Muscle of back (tissue), 11 donors: ENCODE data around the gene SALL3. TPM values are rescaled to one million over a fixed set of nuclear protein-coding genes. Genes with fewer than 3 reads are reported as not detected.

ENCODE experiments used
- DNase-seq, 3 donors: peaks; one replicate each; pipeline versions ENCODE4 v3.0.0 to v3.0.0-alpha.2; 2013
- polyA plus RNA-seq, 10 donors: library from polyadenylated mRNA; unstranded; fragments of 120-200 nt; gene quantifications; one replicate each; pipeline ENCODE4 v1.2.1, GENCODE V29; 2013; ENCODE audit not compliant: insufficient read length in 10 of 10

Gene SALL3
- polyA plus RNA-seq, 10 donors = 0.05 to 0.17 (median 0.06) TPM; not detected in 7

- DNase-seq = no peak
Observed at GRCh38 chr18:78965260-78965659, 14.4 kb upstream of the SALL3 start.

DNA sequence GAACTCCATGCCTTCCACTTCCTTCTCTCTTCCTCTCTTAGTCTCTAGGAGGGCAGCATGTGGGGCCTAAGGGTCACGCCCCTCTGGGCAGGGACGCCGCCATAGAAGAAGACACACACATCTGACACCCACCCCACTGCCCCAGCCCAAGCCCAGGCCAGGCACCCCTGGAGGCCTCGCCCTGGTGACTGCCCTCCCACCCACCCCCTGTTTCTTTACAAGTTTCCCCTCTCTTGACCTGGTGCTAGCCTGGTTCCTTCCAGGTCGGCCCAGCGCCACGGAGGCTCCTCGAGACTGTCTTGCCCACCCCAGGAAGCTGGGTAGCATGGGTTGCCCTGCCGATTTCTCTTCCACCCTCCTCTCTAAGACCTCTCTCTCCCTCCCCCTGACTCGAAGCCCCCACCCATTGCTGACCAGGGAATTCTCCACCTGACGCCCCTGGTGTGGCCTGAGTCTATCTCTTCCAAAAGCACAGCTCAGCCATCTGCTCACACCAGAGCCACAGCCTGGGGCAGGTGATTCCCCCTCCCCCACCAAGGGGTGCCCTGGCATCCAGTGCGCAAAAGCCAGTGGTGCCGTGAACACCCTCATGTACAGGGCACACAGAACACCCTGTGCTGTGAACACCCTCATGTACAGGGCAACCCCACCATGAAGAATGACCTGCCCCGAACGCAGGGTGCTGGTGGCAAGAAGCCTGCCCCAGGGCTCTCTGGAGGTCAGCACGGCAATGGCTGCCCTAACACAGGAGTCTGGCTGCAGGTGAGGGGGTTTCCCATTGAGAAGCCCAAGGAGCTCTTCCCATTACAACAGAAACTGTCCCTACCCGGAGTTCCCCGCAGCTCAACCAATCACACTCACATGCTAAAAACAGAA is 13.5 kb upstream of the SALL3 start:
- no peak for DNase-seq

- DNase-seq = no peak
Observed at GRCh38 chr18:78966793-78967106, 12.9 kb upstream of the SALL3 start.

DNA sequence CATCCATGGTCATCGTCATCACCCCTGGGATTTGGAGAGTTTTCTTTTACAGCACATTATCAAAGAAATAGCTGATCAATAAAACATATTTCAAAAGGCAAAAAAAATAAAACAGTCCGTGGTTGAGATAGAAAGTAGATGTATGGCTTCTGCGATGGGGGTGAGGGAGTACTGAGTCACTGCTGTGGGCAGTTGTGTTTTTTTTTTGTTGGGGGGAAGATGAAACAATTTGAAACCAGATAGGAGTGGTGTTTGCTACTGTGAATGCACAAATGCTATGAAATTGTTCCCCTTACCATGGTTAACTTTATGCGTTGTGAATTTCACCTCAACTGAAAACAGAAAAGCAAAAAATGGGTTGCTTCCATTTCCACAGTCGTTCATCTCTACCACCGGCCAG is 11.9 kb upstream of the SALL3 start:
- DNase-seq = no peak

DNA sequence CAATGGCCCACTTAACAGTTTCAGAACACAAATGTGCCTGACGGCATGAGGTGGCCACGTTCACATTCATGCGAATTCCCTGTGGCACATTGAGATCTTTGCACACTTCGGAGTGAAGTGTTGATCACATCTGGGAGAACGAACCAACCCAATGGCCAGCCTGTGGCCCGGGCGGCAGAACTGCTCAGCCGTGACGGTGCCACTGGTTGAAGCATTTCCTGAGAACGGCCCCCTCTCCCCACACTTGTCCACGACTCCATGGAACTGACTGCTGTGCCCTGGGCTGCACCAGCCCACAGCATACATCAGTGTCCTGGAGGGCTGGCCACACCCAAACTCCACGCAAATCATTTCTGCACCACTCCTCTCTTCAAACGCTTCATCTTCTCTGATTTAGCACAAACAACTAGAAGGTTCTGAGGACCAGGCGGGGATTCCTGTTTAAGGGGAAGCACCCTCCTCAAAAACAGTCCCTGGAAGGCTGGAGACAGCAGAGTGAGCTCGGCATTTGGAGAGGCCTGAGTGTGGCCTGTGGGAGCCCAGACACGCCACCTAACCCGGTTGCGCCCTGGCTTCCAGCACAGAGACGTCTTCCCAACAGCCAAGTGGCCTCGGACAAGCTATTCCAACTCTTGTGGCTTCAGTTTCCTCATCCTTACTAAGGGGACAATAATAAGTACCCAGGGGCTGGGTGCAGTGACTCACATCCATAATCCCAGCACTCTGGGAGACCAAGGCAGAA is 9.9 kb upstream of the SALL3 start:
- DNase-seq = no peak

- DNase-seq = no peak
Observed at GRCh38 chr18:78970774-78971333, 8.8 kb upstream of the SALL3 start.

GRCh38 chr18:78971511-78972245 is 7.9 kb upstream of the SALL3 start:
- DNase-seq = no peak

GRCh38 chr18:78972385-78972918 is 7.2 kb upstream of the SALL3 start:
- no peak for DNase-seq

DNA sequence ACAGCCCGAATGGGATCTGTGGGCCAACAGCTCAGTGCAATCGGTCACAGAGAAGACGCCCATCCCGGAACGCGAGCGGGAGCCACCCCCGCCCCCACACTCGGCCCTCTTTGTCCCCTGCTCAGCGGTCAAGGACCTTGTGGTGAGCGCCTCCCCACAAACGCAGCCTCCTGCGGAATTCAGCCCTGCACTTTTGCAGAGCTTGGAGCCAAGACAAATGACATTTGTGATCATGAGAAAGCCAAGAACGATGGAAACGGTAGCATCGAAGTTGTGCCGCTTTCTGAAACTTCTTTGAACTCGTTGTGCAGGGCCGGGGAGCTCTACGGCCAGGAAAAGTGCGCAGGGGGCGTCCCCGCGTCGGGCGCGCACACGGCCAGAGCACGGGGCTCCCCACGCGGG is 6.7 kb upstream of the SALL3 start:
- peak in 1 of 3 donors; percentile 14 for DNase-seq

DNA sequence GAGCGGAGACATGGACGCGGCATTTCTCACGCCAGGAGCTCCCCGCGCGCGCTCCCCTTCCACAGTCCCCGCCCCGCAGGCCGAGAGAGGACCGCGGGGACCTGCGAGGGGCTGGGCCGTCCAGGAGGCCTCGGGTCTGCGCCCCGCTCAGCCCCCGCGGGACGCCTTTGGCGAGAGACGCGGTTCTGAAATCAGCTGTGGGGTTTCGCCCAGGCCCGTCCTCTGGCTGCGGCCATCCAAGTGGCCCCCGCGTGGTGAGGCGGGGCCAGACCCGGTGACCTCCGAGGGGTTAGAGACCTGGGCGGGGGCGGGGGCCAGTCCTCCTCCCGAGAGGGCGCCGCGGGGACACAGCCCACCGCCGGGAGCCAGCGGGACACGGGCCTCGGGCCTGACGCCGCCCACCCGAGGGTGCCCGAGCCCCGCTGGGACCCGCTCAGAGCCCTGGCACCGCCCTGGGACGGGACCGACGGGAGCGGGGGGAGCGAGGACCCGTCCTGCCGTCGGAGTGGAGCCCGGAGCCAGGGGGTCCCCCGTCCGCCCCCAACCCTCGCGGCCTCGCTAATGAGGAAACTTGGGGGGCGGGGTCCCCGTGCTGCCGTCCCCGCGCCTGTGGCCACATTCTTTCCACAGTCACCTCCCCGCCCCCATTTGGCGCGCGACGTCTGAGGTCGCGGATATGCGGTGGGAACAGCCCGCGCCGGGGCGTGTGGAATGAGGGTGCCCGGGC is 6.1 kb upstream of the SALL3 start:
- DNase-seq = no peak

- peak in 1 of 3 donors; percentile 15 for DNase-seq
Observed at GRCh38 chr18:78974115-78974761, 5.4 kb upstream of the SALL3 start.

- peak in 1 of 3 donors; percentile 27 for DNase-seq
Observed at GRCh38 chr18:78975292-78975691, 4.3 kb upstream of the SALL3 start.

DNA sequence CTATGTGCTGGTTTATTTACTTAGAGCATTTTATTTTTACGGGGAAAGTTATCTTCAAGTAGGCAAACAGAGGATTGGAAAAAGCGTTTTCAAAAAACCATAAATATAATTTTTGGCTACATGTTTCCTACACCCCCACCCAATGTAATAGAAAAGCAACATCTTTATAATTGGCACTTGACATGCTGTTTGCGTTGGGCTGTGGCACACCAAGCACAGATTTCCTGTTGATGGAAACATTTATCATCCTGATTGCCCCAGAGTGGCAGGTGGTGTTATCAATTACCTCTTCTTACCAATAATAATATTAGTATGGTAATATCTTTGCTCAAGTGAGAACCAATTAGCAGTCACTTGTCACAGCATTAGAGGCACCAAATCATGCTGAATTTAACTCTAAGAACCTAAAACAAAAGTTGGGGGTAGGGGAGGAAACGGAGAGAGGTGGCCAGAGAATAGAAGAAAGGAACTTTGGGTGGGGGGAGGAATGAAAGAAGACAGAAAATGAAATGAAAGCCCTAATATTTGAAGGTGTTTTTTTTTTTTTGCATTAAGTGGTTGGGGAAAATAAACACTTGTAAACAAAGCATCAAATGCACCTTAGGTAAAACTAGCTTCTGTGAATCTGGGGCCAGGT is 3.8 kb upstream of the SALL3 start:
- DNase-seq = no peak

GRCh38 chr18:78976765-78977636 is 2.6 kb upstream of the SALL3 start:
- peak in 1 of 3 donors; percentile 16 for DNase-seq

- DNase-seq = peak in 1 of 3 donors; percentile 19
Observed at GRCh38 chr18:78977637-78978348, 1.8 kb upstream of the SALL3 start.

DNA sequence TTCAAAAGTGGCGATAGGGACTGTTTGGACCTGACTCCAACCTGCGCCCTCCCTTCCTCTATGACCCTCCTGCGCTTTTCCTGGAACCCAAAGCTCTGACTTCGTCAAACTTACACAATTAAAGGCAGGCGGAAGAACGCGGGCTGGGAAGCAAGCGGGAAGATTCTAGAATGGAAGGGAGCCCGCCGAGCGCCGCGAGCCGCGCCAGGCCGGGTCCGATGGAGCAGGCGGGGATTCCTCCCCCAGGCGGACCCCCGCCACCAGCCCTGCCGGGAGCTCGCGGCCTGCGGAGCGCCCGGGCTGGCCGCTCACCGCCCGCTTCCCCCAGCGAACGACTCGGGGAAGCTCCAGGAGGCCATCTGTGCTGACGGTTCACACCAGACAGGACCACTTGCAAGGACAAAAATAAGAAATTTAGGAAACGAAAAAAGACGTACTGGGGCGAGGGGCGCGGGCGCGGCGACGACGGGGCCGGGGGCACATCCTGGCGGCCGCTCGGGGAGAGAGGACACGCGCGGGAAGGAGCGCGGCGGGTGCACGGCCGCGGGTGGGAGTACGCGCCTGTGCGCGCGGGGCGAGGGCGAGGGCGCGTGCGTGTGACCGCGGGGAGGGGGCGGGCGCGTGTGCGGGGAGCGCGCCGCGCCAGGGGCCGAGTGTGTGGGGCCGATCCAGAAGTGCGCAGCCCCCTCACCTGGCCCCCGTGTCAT is 1.1 kb upstream of the SALL3 start:
- DNase-seq = peak in 1 of 3 donors; percentile 43

- DNase-seq = no peak
Observed at GRCh38 chr18:78979056-78979729, 425 bp upstream of the SALL3 start.
